Effector CD4-positive, alpha-beta T cell (primary cell): ENCODE data around the gene SLC35B1.

Experiments used
- DNase-seq: peaks from one replicate; pipeline ENCODE4 v3.0.0-alpha.2; 2020

SLC35B1 gene

GRCh38 chr17:49670002-49670401 is 37.8 kb downstream of the SLC35B1 start:
- DNase-seq, result no peak

- no peak for DNase-seq
Measured at GRCh38 chr17:49667854-49668253, 39.9 kb downstream of the SLC35B1 start.

- no peak for DNase-seq
Measured at GRCh38 chr17:49664706-49665211, 43.0 kb downstream of the SLC35B1 start.

- DNase-seq, result no peak
Measured at GRCh38 chr17:49659661-49660382, 47.9 kb downstream of the SLC35B1 start.

GRCh38 chr17:49656247-49656646 is 51.5 kb downstream of the SLC35B1 start:
- DNase-seq, result no peak
